CD8-positive, alpha-beta memory T cell (primary cell): ENCODE results near the gene CDC42BPB. TPM values are rescaled to one million over a fixed set of nuclear protein-coding genes. Genes with fewer than 3 reads are reported as not detected.
A peak's percentile ranks its signal among the peaks of the same experiment; 100 is the strongest.

Source experiments
- CTCF ChIA-PET: fragments of 350-600 bp; sonication (Branson Sonifier 250); formaldehyde crosslinking; loops from one replicate; lab custom pipeline; 2021; ENCODE audit warnings: antibody characterized with exemption; lab: Charles Lee
- POLR2A ChIA-PET: fragments of 350-600 bp; sonication (Branson Sonifier 250); formaldehyde crosslinking; loops from one replicate; lab custom pipeline; 2021; ENCODE audit warnings: antibody characterized with exemption; lab: Charles Lee
- DNase-seq, 5 donors: peaks; one replicate each; pipeline versions ENCODE4 v3.0.0 to v3.0.0-alpha.2; 2020 to 2022; ENCODE audit warnings: mixed read lengths in 1 of 5
- H3K27ac ChIP-seq: one replicate; pipeline ENCODE4 v1.7.0; 2013; ENCODE audit warnings: low read depth, mild to moderate bottlenecking, low read length, moderate library complexity
- H3K27me3 ChIP-seq: 2 replicates; pipeline ENCODE4 v1.7.0; 2013; ENCODE audit warnings: low read length, mild to moderate bottlenecking; ENCODE audit not compliant: insufficient read depth, poor library complexity, severe bottlenecking
- H3K36me3 ChIP-seq: 2 replicates; pipeline ENCODE4 v1.7.0; 2013; ENCODE audit warnings: mild to moderate bottlenecking, low read length, moderate library complexity; ENCODE audit not compliant: insufficient read depth
- H3K4me1 ChIP-seq: 2 replicates; pipeline ENCODE4 v1.7.0; 2013; ENCODE audit warnings: mild to moderate bottlenecking, low read length, moderate library complexity; ENCODE audit not compliant: insufficient read depth
- H3K4me3 ChIP-seq: 2 replicates; pipeline ENCODE4 v1.7.0; 2013; ENCODE audit warnings: mild to moderate bottlenecking, low read length
- H3K9me3 ChIP-seq: 2 replicates; pipeline ENCODE4 v1.7.0; 2013; ENCODE audit warnings: mild to moderate bottlenecking, low read length
- H3K27ac Mint-ChIP-seq, 8 donors: one replicate each; pipeline ENCODE4 v1.8.0; 2020 to 2021; ENCODE audit warnings: mixed read lengths in 8 of 8, mild to moderate bottlenecking in 6 of 8, inconsistent platforms in 3 of 8, moderate library complexity in 3 of 8
- H3K27me3 Mint-ChIP-seq, 2 donors: one replicate each; pipeline ENCODE4 v1.8.0; 2020 to 2021; ENCODE audit warnings: mixed read lengths in 2 of 2, mild to moderate bottlenecking in 1 of 2, moderate library complexity in 1 of 2
- H3K36me3 Mint-ChIP-seq, 3 donors: one replicate each; pipeline ENCODE4 v1.8.0; 2020 to 2021; ENCODE audit warnings: mixed read lengths in 3 of 3, inconsistent platforms in 1 of 3, mild to moderate bottlenecking in 1 of 3
- H3K4me1 Mint-ChIP-seq, 3 donors: one replicate each; pipeline ENCODE4 v1.8.0; 2020 to 2021; ENCODE audit warnings: mixed read lengths in 3 of 3, inconsistent platforms in 1 of 3, mild to moderate bottlenecking in 1 of 3
- H3K4me3 Mint-ChIP-seq, 7 donors: one replicate each; pipeline ENCODE4 v1.8.0; 2020 to 2021; ENCODE audit warnings: mixed read lengths in 7 of 7, mild to moderate bottlenecking in 6 of 7, moderate library complexity in 4 of 7, inconsistent platforms in 2 of 7
- H3K9me3 Mint-ChIP-seq, 5 donors: one replicate each; pipeline ENCODE4 v1.8.0; 2020 to 2022; ENCODE audit warnings: mixed read lengths in 5 of 5, mild to moderate bottlenecking in 3 of 5, moderate library complexity in 2 of 5, inconsistent platforms in 1 of 5
- polyA plus RNA-seq: library from polyadenylated mRNA; unstranded; fragments of 300-500 nt; fragmentation: Illumina TruSeq; gene quantifications from one replicate; pipeline ENCODE4 v1.2.3, GENCODE V29; 2021
- total RNA-seq, 2 experiments: library from RNA; stranded (reverse); gene quantifications; one replicate each; pipeline ENCODE4 v1.2.3, GENCODE V29; 2021

CDC42BPB gene
- total and polyA plus RNA-seq, 3 experiments from 2014 or later = 0.32 to 2.9 (median 1.6) TPM

- Mint-ChIP-seq H3K4me1 (peaks cover 0 to 3% (median 0%) of the 10 kb centered on the region in 3 donors), H3K9me3 (no peaks in the 10 kb centered on the region), H3K4me3 (no peak overlapping the region), H3K36me3 (no peaks in the 10 kb centered on the region), H3K27ac (peak overlapping the region in 1 of 8 donors; percentile 10), H3K27me3 (peaks cover 7 to 22% of the 10 kb centered on the region in 2 donors)
- no peak overlapping the region for H3K4me3 ChIP-seq
- H3K27me3 ChIP-seq = peaks cover 3% of the 10 kb centered on the region
- no peaks in the 10 kb centered on the region for H3K9me3 ChIP-seq
- H3K27ac ChIP-seq = no peak overlapping the region
- H3K4me1 ChIP-seq = no peaks in the 10 kb centered on the region
- DNase-seq = no peak
- ChIA-PET POLR2A (interaction anchor here (0.6 kb wide), 1 partner anchor 516 kb away, joined by 5 read pairs; no protein-coding TSS in a partner anchor), CTCF (interaction anchor here (4.2 kb wide), 1 partner anchor 8 kb away, joined by 28 read pairs; no protein-coding TSS in a partner anchor)
- H3K36me3 ChIP-seq = no peaks in the 10 kb centered on the region
Measured at GRCh38 chr14:103097244-103097993, 40.1 kb upstream of the CDC42BPB start.

GRCh38 chr14:103096387-103096786 lies 39.0 kb upstream of the CDC42BPB start:
- H3K27me3 Mint-ChIP-seq = peaks cover 7 to 19% of the 10 kb centered on the region in 2 donors
- H3K27ac ChIP-seq = no peak overlapping the region
- H3K4me3 Mint-ChIP-seq = no peak overlapping the region
- DNase-seq = no peak
- no peaks in the 10 kb centered on the region for H3K4me1 ChIP-seq
- H3K36me3 ChIP-seq = no peaks in the 10 kb centered on the region
- CTCF ChIA-PET = interaction anchor here (4.2 kb wide), 1 partner anchor 9 kb away, joined by 28 read pairs; no protein-coding TSS in a partner anchor
- peaks cover 1% of the 10 kb centered on the region for H3K27me3 ChIP-seq
- peak overlapping the region in 1 of 8 donors; percentile 33 for H3K27ac Mint-ChIP-seq
- no peaks in the 10 kb centered on the region for H3K9me3 Mint-ChIP-seq
- H3K9me3 ChIP-seq = no peaks in the 10 kb centered on the region
- no peaks in the 10 kb centered on the region for H3K36me3 Mint-ChIP-seq
- H3K4me3 ChIP-seq = no peak overlapping the region
- POLR2A ChIA-PET = no interaction called here
- peaks cover 0 to 4% (median 0%) of the 10 kb centered on the region in 3 donors for H3K4me1 Mint-ChIP-seq

DNA sequence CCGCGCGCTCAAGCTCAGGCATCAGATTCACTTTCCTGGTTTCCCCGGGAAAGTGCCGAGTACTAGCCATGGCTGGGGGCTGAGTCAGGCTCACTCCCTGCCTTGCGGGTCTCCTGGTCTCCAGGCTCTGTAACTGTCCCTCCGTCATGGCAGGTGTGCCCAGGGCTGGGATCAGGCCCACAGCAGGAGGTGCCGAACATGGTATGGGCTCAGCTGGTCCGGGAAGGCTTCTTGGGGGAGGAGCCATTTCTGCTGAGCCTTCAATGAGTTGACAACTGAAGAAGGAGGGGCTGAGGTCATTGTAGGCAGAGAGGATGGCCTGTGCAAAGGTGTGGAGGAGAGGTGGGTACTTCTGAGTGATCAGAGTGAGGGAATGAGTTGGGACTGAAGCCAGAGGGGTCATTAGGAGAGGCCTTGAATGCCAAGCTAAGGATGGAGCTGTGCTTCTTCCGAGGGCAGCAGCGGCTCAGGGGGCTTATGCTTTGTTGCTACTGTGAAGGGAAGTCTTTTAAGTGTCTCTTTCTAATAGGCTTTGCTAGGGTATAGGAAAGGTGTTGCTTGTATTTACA lies 37.9 kb upstream of the CDC42BPB start:
- DNase-seq = no peak
- peaks cover 6% of the 10 kb centered on the region for H3K4me1 ChIP-seq
- Mint-ChIP-seq H3K27me3 (peaks cover 3 to 13% of the 10 kb centered on the region in 2 donors), H3K36me3 (no peaks in the 10 kb centered on the region), H3K27ac (peak overlapping the region in 1 of 8 donors; percentile 88), H3K9me3 (no peaks in the 10 kb centered on the region), H3K4me1 (peaks cover 0 to 7% (median 0%) of the 10 kb centered on the region in 3 donors), H3K4me3 (no peak overlapping the region)
- ChIA-PET POLR2A (no interaction called here), CTCF (interaction anchor here (4.2 kb wide), 1 partner anchor 10 kb away, joined by 28 read pairs; no protein-coding TSS in a partner anchor)
- H3K27me3 ChIP-seq = no peaks in the 10 kb centered on the region
- no peaks in the 10 kb centered on the region for H3K9me3 ChIP-seq
- no peak overlapping the region for H3K4me3 ChIP-seq
- H3K27ac ChIP-seq = no peak overlapping the region
- H3K36me3 ChIP-seq = no peaks in the 10 kb centered on the region

- peaks cover 0 to 7% (median 0%) of the 10 kb centered on the region in 3 donors for H3K4me1 Mint-ChIP-seq
Measured at GRCh38 chr14:103094406-103095209, 37.3 kb upstream of the CDC42BPB start, which contains the start of gene EXOC3L4. Gene EXOC3L4 (plus strand): TSS chr14:103094725. CDS start chr14:103100220, 5,495 bp downstream.

DNA sequence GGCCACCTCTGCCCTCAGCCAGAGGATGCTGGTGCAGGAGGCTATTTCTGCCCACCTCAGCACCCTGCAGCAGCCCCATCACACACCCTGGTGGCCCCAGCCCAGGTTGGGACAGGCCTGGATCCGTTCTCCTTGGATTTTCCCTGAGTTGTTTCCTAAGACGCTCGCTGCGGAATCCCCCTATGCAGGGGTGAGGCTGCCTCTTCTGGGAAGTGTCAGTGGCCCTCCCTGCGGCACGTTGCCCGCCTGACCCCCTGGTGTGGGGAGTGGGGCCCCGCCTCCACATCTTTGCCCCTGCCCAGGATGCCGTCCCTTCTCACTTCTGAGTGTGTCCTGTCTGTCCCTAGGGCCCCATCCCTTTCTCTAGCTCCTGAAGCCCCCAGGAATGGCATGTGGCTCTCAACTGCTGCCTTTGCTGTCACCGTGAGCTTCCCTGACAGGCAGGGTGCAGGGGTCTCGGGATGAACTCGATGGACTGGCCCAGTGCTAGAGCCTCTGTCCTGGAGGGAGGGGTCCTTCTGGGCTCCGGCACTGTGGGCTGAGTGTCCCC lies 36.6 kb upstream of the CDC42BPB start:
- no peaks in the 10 kb centered on the region for H3K36me3 Mint-ChIP-seq
- peaks cover 5 to 13% of the 10 kb centered on the region in 2 donors for H3K27me3 Mint-ChIP-seq
- no peak overlapping the region for H3K4me3 Mint-ChIP-seq
- peaks cover 0 to 7% (median 0%) of the 10 kb centered on the region in 3 donors for H3K4me1 Mint-ChIP-seq
- Histone ChIP-seq H3K4me3 (no peak overlapping the region), H3K36me3 (no peaks in the 10 kb centered on the region), H3K27ac (no peak overlapping the region), H3K9me3 (no peaks in the 10 kb centered on the region), H3K4me1 (peaks cover 6% of the 10 kb centered on the region), H3K27me3 (no peaks in the 10 kb centered on the region)
- ChIA-PET CTCF (interaction anchor here (4.2 kb wide), 1 partner anchor 11 kb away, joined by 28 read pairs; no protein-coding TSS in a partner anchor), POLR2A (no interaction called here)
- DNase-seq = no peak
- no peak overlapping the region for H3K27ac Mint-ChIP-seq
- no peaks in the 10 kb centered on the region for H3K9me3 Mint-ChIP-seq

More at GRCh38 chr14:103094406-103095209, 37.3 kb upstream of the CDC42BPB start, which contains the start of gene EXOC3L4:
- no peak within 1 kb of the TSS for H3K27ac ChIP-seq
- no peak for DNase-seq
- H3K27me3 Mint-ChIP-seq = peaks cover 3 to 13% of the 10 kb centered on the region in 2 donors
- no peaks in the 10 kb centered on the region for H3K27me3 ChIP-seq
- H3K36me3 Mint-ChIP-seq = no peaks in the 10 kb centered on the region
- H3K9me3 Mint-ChIP-seq = no peaks in the 10 kb centered on the region
- peaks cover 6% of the 10 kb centered on the region for H3K4me1 ChIP-seq
- CTCF ChIA-PET = interaction anchor here (4.2 kb wide), 1 partner anchor 11 kb away, joined by 28 read pairs; no protein-coding TSS in a partner anchor
- H3K9me3 ChIP-seq = no peaks in the 10 kb centered on the region
- no peak within 1 kb of the TSS for H3K4me3 ChIP-seq
- H3K27ac Mint-ChIP-seq = peak within 1 kb of the TSS in 1 of 8 donors; percentile 88
- POLR2A ChIA-PET = no interaction called here
- no peaks in the 10 kb centered on the region for H3K36me3 ChIP-seq
- H3K4me3 Mint-ChIP-seq = no peak within 1 kb of the TSS

- H3K4me3 ChIP-seq = peak overlapping the region; percentile 19
Measured at GRCh38 chr14:103091883-103092222, 34.5 kb upstream of the CDC42BPB start.

More at GRCh38 chr14:103091883-103092222, 34.5 kb upstream of the CDC42BPB start:
- Histone ChIP-seq H3K27me3 (no peaks in the 10 kb centered on the region), H3K27ac (no peak overlapping the region), H3K4me1 (peaks cover 6% of the 10 kb centered on the region), H3K9me3 (no peaks in the 10 kb centered on the region), H3K36me3 (no peaks in the 10 kb centered on the region)
- POLR2A ChIA-PET = no interaction called here
- H3K27ac Mint-ChIP-seq = peak overlapping the region in 1 of 8 donors; percentile 60
- H3K4me1 Mint-ChIP-seq = peaks cover 0 to 7% (median 0%) of the 10 kb centered on the region in 3 donors
- no peaks in the 10 kb centered on the region for H3K36me3 Mint-ChIP-seq
- H3K27me3 Mint-ChIP-seq = peaks cover 6 to 16% of the 10 kb centered on the region in 2 donors
- H3K4me3 Mint-ChIP-seq = peak overlapping the region in 2 of 7 donors; percentile 28 to 37
- no peaks in the 10 kb centered on the region for H3K9me3 Mint-ChIP-seq
- CTCF ChIA-PET = no interaction called here
- no peak for DNase-seq
